Measurements from ENCODE around the gene PPIB.

- no peak for TF ChIP-seq GATA2 (IDR thresholded peaks at IDR 0.05; ENCODE audit: low read depth, low read length)
- TF ChIP-seq GATA3 (IDR thresholded peaks at IDR 0.05; ENCODE audit: low read depth, low read length) = no peak
Observed at GRCh38 chr15:64205202-64205601, 42.4 kb upstream of the PPIB start.
